ENCODE results near the gene UFD1. TPM values are rescaled to one million over a fixed set of nuclear protein-coding genes. Genes with fewer than 3 reads are reported as not detected.

Gene UFD1
- total and polyA plus RNA-seq, 9 of the 15 experiments (the other 6 are each of a cell fraction or from before 2014, with no cell fraction given), result 238 to 645 (median 363) TPM

- TF ChIP-seq RERE (CRISPR knock-in tag; IDR thresholded peaks at IDR 0.05; ENCODE audit: borderline replicate concordance) (no peak), DLX4 (CRISPR knock-in tag; IDR thresholded peaks at IDR 0.05) (no peak), SREBF2 (CRISPR knock-in tag; IDR thresholded peaks at IDR 0.05) (no peak), SMAD2 (IDR thresholded peaks at IDR 0.05; ENCODE audit: low read depth, low read length) (no peak), TFAM (CRISPR knock-in tag; conservative IDR thresholded peaks at IDR 0.05) (no peak), CEBPZ (IDR thresholded peaks at IDR 0.05; ENCODE audit: borderline replicate concordance, low read depth, low read length) (no peak), RB1 (IDR thresholded peaks at IDR 0.05; ENCODE audit: low read depth) (no peak), MCM5 (IDR thresholded peaks at IDR 0.05; ENCODE audit: low read depth) (no peak), RBM14 (IDR thresholded peaks at IDR 0.05; ENCODE audit: borderline replicate concordance, insufficient read depth, low read depth, low read length) (no peak), NR2C1 (IDR thresholded peaks at IDR 0.05) (peak; percentile 52; the same call in 1 of the 2 replicates), NR2C1 (tag; IDR thresholded peaks at IDR 0.05) (peak; percentile 61), ZMIZ1 (IDR thresholded peaks at IDR 0.05; ENCODE audit: low read depth in 2 of 2, low read length in 2 of 2) (peak in 1 of 2 experiments; percentile 91; a peak in 2 of 4 replicates), POLR3G (IDR thresholded peaks at IDR 0.05; ENCODE audit: extremely low read depth, insufficient read length, insufficient replicate concordance) (no peak)
Measured at GRCh38 chr22:19407649-19408606, 71.1 kb downstream of the UFD1 start (continued).
